HCT116 (cell line): ENCODE data around the gene SEMA6D.

ENCODE experiments used
- CBX3 ChIP-seq: IDR thresholded peaks from 2 replicates; pipeline ENCODE4 v1.6.1; 2012; ENCODE audit warnings: low read depth
- CEBPB ChIP-seq: IDR thresholded peaks from 2 replicates; pipeline ENCODE4 v1.6.1; 2012; ENCODE audit warnings: low read depth
- CTCF ChIP-seq, 3 experiments: fragments of 200-600 bp in 1 of 3; sonication (generic) in 1 of 3; IDR thresholded peaks in 2 of 3; conservative IDR thresholded peaks in 1 of 3; 2 replicates each; pipeline ENCODE4 v1.5.1; 2012 to 2017; ENCODE audit warnings: low read depth in 2 of 3, low read length in 2 of 3, antibody characterized with exemption in 1 of 3, borderline replicate concordance in 1 of 3, control low read depth in 1 of 3, mild to moderate bottlenecking in 1 of 3, mixed read lengths in 1 of 3, mixed run types in 1 of 3, moderate library complexity in 1 of 3; ENCODE audit not compliant: insufficient read depth in 1 of 3
- POLR2A ChIP-seq: IDR thresholded peaks from 2 replicates; pipeline ENCODE4 v1.7.0; 2011; ENCODE audit warnings: borderline replicate concordance; ENCODE audit not compliant: insufficient read depth, insufficient read length; ENCODE audit errors: extremely low read depth
- REST ChIP-seq: IDR thresholded peaks from 2 replicates; pipeline ENCODE4 v1.6.1; 2012; ENCODE audit warnings: low read depth
- SIN3A ChIP-seq: IDR thresholded peaks from 2 replicates; pipeline ENCODE4 v1.6.1; 2012; ENCODE audit warnings: low read depth
- YY1 ChIP-seq: IDR thresholded peaks from 2 replicates; pipeline ENCODE4 v1.6.1; 2011; ENCODE audit warnings: low read length, low read depth, moderate library complexity, mild to moderate bottlenecking; ENCODE audit not compliant: insufficient replicate concordance; ENCODE audit errors: extremely low read depth
- ZNF274 ChIP-seq: fragments of 200-500 bp; sonication (Bioruptor generic); IDR thresholded peaks from 2 replicates; pipeline ENCODE4 v1.6.1; 2014; ENCODE audit warnings: mild to moderate bottlenecking, low read depth, low read length, inconsistent platforms

GRCh38 chr15:47781527-47781926 is 64.2 kb downstream of the SEMA6D start:
- TF ChIP-seq CEBPB (no peak), YY1 (no peak), CTCF (IDR thresholded peaks at IDR 0.05 in 2 of 3, conservative IDR thresholded peaks at IDR 0.05 in 1 of 3; ENCODE audit: borderline replicate concordance in 1 of 3, insufficient read depth in 1 of 3, low read depth in 2 of 3, low read length in 2 of 3) (no peak), POLR2A (no peak), ZNF274 (no peak), SIN3A (no peak), REST (no peak), CBX3 (no peak)
